Islet precursor cell (in vitro differentiated cells): ENCODE results near the gene ANKRD34A.

Experiments used
- DNase-seq: peaks from one replicate; pipeline ENCODE4 v3.0.0-alpha.2; 2018

Gene ANKRD34A

DNA sequence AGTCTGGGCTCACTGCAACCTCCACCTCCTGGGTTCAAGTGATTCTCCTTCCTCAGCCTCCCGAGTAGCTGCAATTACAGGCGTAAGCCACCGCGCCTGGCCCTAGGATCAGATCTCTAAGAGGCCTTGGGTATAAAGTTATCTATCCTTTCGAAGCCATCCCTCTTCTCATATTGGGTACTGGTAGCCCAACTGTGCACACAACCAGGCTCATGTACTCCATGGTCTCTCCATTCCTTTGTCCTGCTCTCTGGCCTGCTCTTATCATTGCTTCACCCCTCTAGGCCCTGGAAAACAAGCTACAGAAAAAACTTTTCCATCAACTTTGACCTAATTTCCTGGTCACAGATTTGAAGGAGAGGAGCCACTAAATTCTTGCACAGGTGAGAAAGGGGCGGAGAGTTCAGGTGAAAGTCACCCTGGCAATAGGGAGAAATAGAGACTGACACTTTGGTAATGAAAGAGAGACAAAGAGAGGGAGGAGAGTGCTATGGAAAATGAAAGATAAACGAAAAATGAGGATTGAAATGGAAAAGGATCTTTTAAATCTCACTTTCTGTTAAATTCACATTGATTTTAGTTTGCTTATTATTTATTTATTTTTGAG is 26.0 kb upstream of the ANKRD34A start:
- DNase-seq, result peak; percentile 27

DNA sequence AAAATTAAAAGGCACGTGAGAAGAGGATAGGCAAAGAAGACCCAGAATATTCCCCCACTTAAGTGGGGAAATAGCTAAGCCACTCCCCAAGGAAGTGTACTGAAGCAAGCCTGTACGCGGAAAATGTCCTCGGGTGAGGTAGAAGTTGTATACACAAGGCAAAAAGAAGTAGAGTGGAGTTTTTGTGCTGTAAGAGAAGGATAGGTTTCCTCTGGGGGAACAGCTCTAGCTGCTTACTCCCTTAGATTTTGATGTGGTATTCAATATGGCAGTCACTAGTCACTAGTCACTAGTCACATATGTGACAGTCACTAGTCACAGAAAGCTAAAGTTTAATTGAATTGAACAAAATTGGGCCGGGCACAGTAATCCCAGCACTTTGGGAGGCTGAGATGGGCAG is 24.4 kb upstream of the ANKRD34A start:
- DNase-seq, result no peak

DNA sequence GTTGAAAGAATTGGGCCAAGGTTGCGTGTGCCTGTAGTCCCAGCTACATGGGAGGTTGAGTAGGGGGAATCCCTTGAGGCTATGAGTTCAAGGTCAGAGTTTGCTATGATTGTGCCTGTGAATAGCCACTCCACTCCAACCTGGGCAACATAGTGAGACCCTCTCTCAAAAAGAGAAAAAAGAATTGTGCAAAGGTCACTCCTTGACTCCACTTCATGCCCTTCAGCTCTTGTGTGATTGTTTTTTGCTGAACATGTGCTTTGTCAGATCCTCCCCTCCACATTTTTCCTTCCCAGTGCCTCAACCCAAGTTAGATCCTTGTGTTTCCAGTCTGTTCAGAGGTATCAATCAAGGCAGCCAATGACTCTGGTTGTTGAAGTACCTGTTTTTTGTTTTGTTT is 23.6 kb upstream of the ANKRD34A start:
- DNase-seq, result no peak

GRCh38 chr1:145986551-145986950 is 22.2 kb upstream of the ANKRD34A start:
- no peak for DNase-seq

DNA sequence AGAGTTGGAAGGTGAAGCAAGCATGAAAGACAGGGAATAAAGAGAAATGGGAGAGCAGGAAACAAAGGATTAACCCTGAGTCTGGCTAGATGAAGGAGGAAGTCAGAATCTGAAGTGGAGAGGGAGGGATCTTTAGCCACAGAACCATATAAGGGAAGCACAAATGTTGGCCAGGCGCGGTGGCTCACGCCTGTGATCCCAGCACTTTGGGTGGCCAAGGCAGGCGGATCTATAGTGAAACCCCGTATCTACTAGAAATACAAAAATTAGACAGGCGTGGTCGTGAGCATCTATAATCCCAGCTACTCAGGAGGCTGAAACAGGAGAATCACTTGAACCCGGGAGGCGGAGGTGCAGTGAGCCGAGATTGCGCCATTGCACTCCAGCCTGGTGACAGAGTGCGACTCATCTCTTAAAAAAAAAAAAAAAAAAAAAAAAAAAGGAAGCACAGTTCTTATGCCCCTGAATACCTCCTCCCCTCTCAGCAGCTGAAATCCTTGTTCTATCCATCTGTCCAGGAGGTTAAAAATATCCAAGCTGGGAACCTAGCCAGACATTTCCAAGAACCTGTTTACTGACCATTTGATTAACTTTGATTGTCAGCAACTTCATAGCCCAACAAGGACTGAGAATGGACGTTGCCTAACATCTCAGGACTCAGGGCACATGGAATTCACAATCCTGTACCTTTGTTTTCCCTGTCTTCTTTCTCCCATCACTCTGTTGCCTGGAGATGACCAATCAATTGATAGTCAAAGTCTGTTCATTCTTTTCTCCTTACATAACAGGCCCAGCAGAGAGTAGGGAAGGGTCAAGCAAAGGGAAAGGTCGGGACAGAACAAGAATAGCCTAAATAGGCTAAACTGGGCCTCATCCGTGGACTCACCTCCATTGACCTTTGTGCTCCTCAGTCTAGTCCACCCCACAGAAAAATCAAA is 21.4 kb upstream of the ANKRD34A start:
- no peak for DNase-seq

DNA sequence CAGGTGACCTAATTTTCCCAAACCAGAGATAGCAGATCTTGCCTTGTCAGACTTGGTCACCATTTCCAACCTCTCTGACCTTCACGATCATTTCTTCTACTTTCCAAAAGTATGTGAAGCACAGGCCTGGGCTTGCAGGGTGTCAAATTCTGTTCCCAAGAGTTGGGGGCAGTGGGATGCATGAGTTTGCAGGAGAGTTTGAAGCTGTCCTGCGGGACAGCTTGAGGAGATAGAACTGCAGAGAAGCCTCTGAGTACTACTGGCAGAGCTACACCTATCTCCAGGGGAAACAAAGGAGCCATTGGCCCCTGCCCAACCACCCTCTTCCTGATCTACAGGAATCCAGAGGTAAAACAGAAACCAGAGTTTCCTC is 20.7 kb upstream of the ANKRD34A start:
- no peak for DNase-seq

DNA sequence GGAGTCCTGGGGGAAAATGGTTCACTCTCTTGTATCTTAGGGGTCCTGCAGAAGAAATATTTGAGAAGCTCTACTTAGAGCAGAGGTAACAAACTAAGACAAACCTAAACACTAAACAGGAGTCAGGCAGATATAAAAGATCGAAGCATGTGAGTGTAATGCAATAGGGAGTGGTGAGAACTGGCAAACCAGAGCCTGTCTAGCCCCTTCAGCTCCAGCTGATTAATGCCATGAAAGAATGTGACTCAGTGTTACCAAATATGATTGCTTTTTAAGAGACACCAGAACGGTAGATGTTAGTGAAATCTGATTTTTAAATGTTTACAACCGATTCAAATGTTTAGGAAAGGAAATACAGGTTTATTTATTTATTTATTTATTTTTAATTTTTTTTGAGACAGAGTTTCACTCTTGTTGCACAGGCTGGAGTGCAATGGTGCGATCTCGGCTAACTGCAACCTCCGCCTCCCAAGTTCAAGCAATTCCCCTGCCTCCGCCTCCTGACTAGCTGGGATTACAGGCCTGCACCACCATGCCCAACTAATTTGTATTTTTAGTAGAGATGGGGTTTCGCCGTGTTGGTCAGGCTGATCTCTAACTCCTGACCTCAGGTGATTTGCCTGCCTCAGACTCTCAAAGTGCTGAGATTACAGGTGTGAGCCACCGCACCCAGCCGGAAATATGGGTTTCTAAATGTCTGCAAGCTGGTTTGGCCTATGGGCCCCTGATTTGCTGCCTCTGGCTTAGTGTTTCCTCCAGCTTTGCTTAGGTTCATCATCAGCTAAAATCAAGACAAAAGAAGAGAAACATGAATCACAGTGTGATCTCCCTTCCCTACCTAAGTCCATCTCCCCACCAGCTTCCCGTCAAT is 19.8 kb upstream of the ANKRD34A start:
- no peak for DNase-seq

- DNase-seq, result no peak
Measured at GRCh38 chr1:145983206-145983675, 18.9 kb upstream of the ANKRD34A start.

DNA sequence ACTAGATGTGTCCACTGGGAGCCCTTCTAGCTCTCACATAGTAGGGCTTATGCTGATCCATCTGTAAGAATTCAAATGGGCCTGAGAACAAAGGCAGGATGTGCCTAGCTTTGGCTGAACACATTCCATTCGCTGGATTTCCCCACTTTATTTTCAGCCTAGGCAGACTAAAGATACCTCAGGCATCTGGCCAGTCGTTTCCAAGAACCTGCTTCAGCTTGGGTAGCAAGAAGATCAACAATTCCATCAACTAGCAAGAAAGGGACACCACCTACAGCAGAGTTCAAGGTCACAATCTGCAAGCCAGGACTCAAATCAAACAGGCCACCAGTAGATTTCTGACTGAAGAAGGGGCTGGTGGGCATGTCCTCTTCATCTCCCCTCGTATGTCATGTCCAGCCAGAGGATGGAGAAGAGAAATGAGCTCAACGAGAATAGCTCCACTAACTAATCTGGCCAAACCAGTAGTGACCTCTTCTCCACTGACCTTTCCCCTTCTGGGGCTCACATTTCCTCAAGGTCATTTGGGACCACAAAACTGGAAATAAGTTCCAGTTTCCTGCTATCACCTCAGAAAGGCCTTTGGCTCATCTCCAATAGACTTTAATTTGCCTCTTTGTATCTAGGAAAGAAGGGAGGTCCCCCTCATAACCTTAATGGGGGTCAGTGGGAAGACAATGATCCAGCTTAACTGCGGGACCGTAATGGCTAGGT is 17.8 kb upstream of the ANKRD34A start:
- DNase-seq, result no peak

- DNase-seq, result no peak
Measured at GRCh38 chr1:145980457-145980994, 16.2 kb upstream of the ANKRD34A start.

DNA sequence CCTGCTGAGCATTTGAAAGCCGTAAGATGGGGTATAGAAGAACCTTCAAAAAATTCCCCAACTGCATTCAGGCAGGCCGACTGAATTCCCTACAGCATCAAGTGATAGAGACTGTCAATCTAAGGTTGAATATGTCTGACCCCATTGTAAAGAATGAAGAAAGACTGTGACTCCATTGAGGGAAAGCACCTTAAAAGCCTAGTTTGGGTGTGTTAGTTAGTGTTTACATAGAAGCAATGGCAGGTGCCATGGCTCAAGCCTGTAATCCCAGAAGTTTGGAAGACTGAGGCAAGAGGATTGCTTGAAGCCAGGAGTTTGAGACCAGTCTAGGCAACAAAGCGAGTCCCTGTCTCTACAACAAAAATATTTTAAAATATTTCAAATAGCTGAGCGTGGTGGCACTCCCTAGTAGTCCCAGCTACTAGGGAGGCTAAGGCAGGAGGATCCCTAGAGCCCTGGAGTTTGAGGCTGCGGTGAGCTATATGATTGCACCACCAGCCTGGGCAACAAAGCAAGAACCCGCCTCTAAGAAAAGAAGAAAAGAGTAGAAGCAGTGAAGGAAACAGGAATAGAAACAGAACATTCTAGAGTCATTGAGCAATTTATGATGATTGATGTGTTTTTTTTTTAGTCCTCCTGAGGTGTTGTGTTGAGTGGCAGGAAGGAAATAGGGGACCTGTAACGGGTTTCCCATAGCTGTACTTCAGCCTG is 15.5 kb upstream of the ANKRD34A start:
- no peak for DNase-seq

DNA sequence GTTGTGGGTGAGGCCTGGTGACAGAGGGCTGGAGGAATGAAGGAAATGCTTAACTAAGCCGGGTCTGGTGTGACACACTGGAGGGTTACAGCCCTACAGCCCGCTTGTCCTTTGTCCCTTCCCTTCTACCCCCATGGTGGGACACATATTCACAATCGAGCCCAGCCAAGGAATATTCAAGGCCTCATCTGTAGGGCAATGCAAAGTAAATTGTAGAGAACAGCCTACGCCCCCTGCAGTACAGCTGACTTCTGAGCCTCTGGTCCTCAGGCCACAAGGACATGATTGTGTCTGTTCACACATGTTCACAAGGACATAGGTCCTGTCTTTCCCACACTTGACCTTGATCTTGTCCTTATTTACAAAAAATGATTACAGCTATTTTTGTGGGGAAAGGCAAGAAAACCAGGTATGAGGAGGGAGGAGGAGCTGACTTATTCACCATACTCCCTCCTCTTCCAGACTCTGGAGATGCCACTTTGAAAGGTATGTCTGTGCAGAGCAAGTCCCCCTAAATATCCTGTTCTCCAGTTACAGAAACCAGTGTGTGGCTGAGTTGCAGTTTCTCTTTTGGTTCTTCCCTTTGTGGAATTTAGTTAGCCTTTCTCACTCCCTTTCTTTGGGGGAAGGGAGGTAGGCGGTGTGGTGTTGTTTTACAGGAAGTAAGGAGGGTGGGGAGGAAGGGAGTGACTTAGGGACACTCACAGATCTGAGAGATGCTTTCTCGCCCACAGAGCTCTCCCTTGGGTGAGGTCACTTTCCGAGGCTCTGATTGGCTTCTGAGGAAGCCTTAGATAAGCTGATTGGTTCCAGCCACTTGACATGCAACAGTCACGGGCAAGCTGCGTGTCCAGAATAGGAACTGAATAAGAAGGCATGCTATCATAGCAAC is 14.7 kb upstream of the ANKRD34A start:
- peak; percentile 97 for DNase-seq

DNA sequence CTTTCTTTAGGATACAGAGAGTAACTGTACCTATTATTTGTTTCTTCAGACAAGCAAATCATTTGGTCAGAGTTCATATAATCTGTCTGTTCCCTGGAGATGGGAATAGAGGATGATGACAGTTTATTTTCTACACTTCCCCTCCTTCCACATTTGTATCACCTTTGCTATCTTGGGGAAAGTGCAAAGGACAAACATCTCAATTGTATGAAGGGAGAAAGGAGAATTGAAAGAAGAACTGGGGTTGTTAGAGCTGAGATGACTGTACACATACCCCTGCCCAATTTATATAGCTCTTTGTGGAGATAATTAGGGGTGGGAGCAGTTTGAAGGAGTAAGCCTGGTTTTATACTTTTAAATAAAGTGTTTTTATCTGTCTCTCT is 14.1 kb upstream of the ANKRD34A start:
- no peak for DNase-seq

- peak; percentile 78 for DNase-seq
Measured at GRCh38 chr1:145977486-145978470, 13.4 kb upstream of the ANKRD34A start.

DNA sequence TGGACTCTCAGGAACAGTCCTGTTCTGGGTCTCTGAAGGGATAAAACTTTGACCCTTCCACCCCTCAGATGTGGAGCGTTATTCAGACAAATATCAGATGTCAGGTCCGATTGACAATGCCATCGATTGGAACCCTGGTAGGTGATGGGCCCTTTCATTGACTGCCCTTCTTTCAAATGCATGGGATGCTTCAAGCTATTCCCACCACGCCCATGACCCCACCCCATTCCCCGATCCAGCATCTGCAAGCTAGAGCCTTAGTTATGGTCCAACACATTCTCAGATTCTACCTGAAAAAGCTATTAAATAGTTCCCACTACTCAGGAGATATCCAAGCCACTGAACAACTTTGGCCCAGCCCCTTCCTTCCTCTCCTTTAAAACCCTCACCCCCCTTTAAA is 12.6 kb upstream of the ANKRD34A start:
- DNase-seq, result no peak

- no peak for DNase-seq
Measured at GRCh38 chr1:145975216-145975615, 10.8 kb upstream of the ANKRD34A start.

- DNase-seq, result no peak
Measured at GRCh38 chr1:145974721-145975120, 10.3 kb upstream of the ANKRD34A start.

- no peak for DNase-seq
Measured at GRCh38 chr1:145972580-145972979, 8.2 kb upstream of the ANKRD34A start.

- peak; percentile 2 for DNase-seq
Measured at GRCh38 chr1:145967288-145967687, 2.9 kb upstream of the ANKRD34A start.
